Medulla oblongata (tissue), 1 donor: Measurements from ENCODE around the gene HCN1.

ENCODE experiments used
- DNase-seq: peaks from one replicate; pipeline ENCODE4 v3.0.0-alpha.2; 2015; ENCODE audit errors: extremely low spot score

HCN1 gene

DNA sequence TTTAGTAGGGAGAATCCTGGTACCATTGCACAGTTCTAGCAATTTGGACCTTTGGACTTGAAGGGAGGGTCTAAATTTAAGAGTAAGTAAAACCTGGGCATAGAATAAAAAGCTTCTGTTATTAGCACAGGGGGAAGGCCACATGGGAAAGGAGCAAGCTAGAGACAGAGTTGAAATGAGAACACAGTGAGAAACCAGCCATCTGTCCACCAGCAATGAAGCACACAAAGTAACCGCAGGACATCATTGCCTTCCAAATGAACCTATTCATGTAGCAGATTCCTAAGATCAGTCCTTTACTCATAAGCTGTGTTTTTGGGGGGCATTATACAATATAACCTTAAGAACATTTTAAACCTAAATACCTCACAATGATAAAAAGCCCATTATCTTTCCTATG is 407.4 kb downstream of the HCN1 start:
- no peak for DNase-seq

DNA sequence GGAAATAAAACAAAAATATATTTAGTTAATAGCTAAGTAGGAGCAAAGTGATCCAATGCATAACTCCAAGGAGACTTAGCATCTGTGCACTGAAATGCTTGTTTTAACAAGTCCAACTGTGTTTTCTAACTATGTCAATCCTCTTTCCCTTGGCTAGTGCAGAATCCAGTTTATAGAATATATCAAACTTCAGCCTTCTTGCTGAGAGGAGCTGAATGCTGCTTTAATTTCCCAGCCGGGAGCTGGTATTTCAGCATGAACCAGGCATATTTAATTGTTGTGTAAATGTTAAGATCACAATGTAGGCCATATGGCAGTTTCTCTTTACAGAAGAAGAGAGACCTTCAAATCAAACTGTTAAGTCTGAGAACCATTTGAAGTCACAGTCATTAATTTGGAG is 411.7 kb downstream of the HCN1 start:
- DNase-seq = no peak

DNA sequence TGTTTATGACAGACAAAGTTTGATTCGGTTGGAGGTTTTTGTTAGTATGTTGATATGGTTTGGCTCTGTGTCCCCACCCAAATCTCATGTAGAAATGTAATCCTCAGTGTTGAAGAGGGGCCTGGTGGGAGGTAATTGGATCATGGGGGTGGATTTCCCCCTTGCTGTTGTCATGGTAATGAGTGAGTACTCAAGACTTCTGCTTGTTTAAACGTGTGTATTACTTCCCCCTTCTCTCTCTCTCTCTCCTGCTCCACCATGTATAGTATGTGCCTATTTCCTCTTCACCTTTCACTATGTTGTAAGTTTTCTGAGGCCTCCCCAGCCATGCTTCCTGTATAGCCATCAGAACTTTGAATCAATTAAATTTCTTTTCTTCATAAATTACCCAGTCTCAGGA is 415.1 kb downstream of the HCN1 start:
- no peak for DNase-seq

DNA sequence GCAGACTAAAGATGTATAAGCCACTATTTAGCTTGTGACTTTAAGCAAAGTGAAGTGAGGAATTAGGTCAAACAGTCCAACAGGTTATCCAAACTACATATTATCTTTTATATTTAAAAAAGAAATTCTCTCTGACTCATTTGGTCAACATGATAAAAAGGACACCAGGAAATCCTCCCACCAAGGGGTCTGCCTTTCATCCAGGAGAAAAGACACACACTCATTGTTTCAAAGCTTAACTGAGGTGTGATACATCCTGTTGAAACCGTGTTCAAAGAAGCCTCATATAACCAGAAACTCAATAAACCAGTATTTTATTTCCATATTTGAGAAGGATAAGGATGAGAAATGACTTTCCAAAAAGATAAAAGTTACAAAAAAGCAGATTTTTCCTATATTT is 417.1 kb downstream of the HCN1 start:
- no peak for DNase-seq

DNA sequence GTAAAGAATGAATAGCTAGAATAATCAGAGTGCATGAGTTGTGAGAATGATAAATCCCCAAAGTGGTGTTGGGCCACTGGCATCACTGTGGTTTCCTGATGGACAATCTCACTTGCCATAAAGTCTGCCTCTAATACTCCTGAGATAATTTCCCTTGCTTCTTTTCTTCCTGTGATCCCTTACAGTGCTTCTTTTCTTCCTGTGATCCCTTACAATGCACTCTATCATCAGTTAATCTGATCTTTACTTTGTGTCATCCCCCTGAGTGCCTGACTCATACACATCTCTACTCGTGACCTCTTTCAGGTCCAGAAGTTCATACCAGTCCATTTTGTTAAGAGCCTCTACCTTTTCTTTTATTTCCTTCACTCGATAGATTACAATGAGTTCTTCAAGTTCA is 418.3 kb downstream of the HCN1 start:
- no peak for DNase-seq

DNA sequence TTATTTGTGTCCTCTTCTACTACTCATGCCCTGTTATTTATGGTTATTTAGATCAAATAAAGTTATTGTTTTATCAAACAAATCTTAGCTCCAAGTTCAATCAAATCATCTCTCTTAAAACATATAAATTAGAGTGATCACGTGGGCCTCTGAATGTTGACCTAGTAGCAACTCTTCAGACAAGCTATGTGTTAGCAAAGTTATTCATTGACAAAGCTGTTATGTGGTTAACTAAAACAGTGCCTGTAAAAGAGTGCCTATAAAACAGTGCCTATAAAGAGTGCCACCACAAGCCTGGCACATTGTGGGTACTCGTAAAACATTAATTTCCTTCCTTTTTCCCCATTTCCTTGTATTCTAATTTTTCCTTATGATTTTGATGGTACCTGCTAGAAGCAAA is 421.9 kb downstream of the HCN1 start:
- no peak for DNase-seq

DNA sequence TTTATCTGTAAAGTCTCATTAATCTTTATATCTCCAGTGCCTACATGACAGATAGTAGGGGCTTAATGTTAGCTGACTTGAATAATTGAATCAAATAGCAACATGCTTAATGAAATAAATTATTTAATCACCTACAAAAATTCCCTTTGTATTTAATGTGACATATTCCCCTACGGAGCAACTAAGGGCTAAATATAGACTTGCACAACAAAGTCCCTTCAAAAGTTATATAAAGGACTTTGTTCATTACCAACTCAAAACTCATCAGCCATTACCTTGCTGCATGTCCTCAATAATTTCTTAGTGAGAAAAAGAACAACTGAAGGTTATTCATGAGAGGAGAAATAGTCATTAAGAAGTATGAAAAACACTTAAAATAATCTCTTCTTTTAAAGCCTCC is 424.6 kb downstream of the HCN1 start:
- DNase-seq = no peak

DNA sequence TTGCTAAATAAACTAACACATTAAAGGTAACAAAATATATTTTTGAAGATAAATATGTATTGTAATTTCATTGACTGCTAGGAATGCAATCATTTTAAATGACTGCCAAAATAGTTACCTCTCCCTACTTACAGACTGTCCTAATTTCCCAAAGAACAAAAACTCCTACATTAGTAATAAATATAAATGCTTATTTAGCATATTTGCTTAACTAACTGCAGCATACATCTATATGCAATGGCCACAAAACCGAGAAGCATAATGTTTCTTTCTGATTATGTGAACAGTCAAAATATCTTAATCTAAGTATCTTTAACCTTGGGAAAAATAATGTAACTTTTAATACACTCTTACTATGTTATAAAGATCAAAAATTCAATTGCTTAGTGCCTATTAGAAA is 431.7 kb downstream of the HCN1 start:
- DNase-seq = no peak

DNA sequence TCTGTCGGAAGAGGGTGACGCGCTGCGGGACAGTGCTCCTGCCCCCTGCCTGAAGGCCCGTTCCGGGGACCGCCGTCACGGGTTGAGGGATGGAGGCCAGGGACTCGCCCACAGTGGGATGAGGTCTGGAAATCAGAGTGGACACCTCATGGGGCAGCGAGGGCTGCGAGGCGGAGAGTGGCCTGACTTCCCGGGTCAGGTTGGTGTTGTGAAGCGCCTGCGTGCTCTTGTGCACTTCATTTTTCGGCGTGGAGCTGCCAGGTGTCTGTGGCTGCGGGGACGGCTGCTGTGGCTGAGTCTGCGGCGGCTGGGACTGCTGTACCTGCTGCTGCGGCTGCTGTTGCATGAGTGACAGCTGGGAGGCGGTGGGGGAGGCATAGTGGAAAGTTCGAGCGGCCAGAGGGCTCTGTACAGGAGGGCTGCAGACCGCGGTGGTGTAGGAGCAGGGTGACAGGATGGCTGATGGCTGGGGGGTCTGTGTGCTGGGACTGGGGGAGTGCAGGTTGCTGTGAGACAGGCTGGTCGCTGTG is 434.1 kb downstream of the HCN1 start:
- DNase-seq = no peak

DNA sequence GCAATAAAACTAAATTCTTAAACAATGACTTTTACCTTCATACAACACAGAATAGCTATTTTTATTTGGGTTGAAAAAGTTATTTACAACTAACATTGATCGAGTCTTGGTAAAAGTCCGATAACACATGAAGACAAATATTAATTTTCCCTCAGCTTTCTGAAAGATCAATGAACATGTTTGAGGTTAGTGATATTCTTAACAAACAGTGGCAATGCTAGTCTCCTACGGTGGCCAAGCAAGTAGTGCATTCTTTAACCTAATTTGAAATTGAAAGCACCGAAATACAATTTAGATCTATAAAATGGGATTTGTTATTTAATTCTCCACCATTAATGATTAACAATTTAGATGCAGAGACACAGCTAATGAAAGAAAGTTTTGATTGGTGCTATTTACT is 435.1 kb downstream of the HCN1 start:
- no peak for DNase-seq

DNA sequence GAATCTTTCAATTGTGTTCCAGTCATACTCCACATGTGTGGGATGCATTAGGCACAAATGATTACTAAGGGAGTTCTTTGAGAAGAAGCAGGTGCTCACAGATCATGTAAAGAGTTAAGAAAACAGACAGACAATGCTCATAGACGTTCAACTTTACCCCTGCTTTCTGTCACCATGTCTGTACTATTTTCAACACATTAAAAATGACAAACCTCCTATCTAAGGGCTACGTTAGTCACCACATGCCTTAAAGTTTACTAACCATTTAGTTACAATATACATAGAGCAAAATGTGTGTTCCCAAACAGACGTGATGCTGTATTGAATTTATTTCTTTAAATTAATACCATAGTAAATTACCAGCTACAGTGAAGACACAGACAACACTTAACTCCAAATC is 435.9 kb downstream of the HCN1 start:
- no peak for DNase-seq

DNA sequence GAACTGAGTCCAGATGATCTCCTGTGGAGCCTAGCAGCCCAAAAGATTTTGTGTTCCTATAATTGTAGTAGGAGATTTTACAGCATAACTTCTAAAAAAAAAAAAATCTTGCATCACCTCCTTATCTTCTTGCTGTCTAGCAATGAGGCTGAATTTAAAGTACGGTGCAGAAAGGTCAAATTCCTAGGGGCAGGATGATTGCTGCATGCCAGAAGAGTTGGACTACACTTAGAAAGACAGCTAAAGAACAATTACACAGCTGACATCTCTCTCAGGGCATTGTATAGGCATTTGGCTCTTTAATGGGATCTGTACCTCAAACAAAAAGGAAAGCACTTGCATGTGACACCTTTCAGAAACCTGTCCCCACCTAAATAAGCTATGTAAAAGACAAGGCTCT is 443.2 kb downstream of the HCN1 start:
- DNase-seq = no peak

DNA sequence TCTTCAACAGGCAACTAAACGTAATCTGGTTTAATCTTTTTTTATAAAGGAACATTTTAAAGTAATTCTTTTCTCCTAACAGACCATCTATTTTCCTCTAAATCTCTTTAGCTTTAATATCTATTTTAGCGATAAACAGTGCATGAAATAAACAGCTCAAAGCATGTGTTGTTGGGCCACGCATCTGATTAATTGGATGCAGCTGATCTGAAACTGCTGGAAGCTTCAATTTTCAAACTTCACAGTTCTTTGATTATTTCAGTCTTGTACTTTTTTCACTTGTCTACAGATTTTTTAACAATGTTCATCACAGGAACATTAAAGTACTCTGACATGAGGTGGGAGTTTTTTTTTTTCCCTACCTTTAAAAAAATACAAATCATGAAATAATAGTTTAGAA is 443.6 kb downstream of the HCN1 start:
- DNase-seq = no peak

DNA sequence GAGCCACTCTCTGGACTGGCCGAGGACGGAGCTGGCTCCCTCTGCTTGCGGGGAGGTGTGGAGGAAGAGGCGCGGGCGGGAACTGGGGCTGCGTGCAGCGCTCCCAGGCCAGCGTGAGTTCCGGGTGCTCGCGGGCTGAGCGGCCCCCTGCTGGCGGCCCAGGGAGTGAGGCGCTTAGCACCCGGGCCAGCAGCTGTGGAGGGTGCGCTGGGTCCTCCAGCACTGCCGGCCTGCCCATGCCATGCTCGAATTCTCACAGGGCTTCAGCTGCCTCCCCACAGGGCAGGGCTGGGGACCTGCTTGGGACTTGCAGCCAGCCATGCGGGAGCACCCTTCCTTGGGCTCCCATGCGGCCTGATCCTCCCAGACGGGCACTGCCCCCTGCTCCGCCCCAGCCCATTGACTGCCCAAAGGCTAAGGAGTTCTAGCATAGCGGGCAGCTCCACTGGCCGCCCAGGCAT is 470.6 kb downstream of the HCN1 start:
- no peak for DNase-seq

DNA sequence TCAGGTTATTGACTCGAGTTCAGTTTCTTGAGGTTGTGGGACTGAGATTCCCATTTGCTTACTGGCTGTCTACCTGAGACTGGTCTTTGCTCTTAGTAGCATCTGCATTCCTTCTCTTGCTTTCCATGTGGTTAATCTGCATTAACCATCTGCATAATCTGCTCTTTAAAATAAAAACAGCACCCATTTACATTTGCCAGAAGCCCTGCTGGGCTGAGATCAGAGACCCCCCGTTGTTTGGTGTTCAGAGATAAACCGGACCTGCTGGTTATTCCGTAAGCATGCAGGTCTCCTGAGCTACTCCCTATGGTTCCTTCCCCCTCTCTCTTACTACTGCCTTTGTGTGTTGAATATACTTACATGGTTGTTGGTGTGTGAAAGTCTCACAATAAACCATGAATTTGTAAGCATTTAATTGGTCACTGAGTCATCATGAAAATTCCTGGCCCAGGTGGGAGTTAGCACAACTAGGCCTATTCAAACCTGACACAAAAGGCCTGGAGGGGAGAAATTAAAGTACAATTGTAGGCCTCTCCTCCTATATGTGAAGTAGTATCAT is 490.7 kb downstream of the HCN1 start:
- DNase-seq = no peak
